HEK293T (cell line): ENCODE results near the gene ANKFN1.

Source experiments
- BHLHE40 ChIP-seq: fragments of 450-650 bp; IDR thresholded peaks from 2 replicates; pipeline ENCODE4 v1.6.1; 2016; ENCODE audit warnings: mild to moderate bottlenecking, moderate library complexity, borderline replicate concordance
- ELF4 ChIP-seq: fragments of 450-650 bp; IDR thresholded peaks from 2 replicates; pipeline ENCODE4 v1.6.1; 2017; ENCODE audit warnings: antibody characterized with exemption
- LEF1 ChIP-seq: fragments of 450-650 bp; IDR thresholded peaks from 2 replicates; pipeline ENCODE4 v1.6.1; 2017; ENCODE audit warnings: mild to moderate bottlenecking, borderline replicate concordance
- SP1 ChIP-seq: fragments of 450-650 bp; IDR thresholded peaks from 2 replicates; pipeline ENCODE4 v1.6.1; 2017
- SUZ12 ChIP-seq: fragments of 450-650 bp; IDR thresholded peaks from 2 replicates; pipeline ENCODE4 v1.6.1; 2016; ENCODE audit warnings: mild to moderate bottlenecking
- TARDBP ChIP-seq: fragments of 450-650 bp; IDR thresholded peaks from 2 replicates; pipeline ENCODE4 v1.6.1; 2016

DNA sequence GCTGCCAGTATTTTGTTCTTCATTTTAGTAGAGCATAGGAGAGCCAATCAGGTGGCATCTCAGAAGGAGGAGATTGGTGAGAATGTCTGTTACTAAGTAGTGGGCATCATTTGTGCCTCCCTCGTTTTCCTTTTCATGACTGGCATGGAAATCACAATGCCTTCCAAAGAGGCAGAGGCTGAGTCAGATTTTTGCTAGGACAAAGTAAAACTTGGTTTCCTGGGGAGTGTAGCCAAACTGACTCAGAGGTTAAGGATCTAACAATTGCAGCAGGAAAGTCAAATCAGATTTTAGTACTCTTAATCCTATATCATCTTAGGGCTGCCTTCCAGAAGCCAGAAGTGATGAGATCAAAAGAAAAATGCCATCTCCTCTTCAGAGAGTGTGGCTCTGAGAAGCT is 138.7 kb downstream of the ANKFN1 start:
- TF ChIP-seq SUZ12: no peak
- no peak for TF ChIP-seq LEF1
- no peak for TF ChIP-seq SP1
- TF ChIP-seq ELF4: no peak
- no peak for TF ChIP-seq BHLHE40
- no peak for TF ChIP-seq TARDBP
